GM08714 (cell line): Measurements from ENCODE around the gene GARS1.
"Not testable (repeated sequence)": the region's sequence is repeated elsewhere in the genome, so short reads cannot be mapped to it uniquely, and the experiment has no call there.

Experiments used
- H3K4me3 ChIP-seq: fragments of 200-500 bp; sonication (Bioruptor generic); 2 replicates; pipeline ENCODE4 v1.5.1; 2014; ENCODE audit warnings: mild to moderate bottlenecking, low read length, inconsistent platforms
- ZNF274 ChIP-seq: IDR thresholded peaks from 2 replicates; pipeline ENCODE4 v1.6.1; 2012; ENCODE audit warnings: mild to moderate bottlenecking, low read depth, low read length

The GARS1 gene

DNA sequence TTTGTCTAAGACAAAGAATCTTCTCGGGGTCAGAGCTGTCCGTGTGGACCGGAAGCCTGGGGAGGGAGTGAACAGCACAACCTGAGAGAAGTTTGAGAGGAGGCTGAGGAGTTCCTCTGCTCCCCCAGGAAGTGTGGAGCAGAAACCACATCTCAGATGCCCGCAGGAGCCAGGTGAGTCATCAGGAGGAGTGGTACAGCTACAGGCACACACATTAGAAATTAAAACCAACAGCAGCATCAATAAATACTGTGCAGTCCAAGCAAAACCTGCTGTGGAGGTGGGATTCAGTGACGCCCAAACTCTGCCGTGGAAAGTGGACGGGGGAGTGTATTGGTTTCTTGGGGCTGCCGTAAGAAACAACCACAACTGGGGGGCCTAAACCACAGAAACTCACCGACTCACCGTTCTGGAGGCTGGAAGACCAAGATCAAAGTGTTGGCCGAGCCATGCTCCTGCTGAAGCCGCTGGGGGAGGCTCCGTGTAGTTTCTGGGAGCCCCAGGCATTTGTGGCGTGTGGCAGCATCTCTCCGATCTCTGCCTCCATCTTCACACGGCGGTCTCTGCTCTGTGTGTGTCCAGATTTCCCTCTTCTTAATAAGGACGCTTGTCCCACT lies 31.2 kb upstream of the GARS1 start:
- TF ChIP-seq ZNF274: no peak
- H3K4me3 ChIP-seq: no peak overlapping the region

DNA sequence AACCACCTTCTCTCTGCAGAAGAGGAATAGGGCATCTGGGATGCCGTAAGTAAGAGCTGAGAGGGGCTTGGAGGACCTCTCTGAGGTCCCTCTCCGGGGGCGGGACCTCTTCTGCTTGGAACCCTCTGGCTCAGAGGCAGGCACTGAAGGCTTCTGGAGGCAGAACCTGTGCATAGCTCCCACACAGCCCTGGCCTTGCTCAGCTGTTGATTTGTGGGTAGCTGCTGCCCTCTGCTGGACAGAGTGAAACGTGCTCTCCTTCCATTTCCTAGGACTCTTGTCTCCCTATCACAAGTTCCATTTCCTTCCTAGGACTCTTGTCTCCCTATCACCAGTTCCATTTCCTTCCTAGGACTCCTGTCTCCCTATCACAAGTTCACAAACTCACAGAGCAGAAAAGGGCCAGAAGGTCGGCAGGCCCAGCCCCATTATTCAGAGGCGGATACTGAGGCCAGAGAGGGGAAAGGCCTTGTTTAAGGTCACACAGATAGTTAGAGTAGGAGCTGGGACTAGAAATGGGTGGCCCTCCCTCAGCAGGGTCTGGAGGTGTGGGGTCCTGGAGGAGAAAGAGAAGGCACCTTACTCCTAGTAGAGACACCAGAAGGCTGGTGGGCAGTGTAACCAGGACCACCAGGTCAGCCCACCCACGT lies 30.3 kb upstream of the GARS1 start:
- TF ChIP-seq ZNF274: no peak
- no peak overlapping the region for H3K4me3 ChIP-seq

DNA sequence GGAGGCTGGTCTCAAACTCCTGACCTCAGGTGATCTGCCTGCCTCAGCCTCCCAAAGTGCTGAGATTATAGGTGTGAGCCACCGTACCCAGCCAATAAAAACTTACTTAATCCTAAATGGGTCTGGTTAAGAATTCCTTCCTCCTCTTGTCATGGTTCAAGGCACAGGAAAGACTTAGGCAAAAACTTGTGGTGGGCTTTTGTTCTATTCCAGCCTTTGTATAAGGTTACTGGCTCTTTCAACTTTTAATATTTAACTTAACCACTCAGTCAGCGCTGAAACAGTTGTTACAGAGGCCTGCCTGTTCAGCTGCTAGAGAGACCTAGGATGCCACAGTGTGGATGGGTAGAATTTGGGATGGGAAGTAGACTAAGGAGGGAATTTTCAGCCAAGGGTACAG lies 28.1 kb upstream of the GARS1 start:
- no peak overlapping the region for H3K4me3 ChIP-seq
- TF ChIP-seq ZNF274: no peak

DNA sequence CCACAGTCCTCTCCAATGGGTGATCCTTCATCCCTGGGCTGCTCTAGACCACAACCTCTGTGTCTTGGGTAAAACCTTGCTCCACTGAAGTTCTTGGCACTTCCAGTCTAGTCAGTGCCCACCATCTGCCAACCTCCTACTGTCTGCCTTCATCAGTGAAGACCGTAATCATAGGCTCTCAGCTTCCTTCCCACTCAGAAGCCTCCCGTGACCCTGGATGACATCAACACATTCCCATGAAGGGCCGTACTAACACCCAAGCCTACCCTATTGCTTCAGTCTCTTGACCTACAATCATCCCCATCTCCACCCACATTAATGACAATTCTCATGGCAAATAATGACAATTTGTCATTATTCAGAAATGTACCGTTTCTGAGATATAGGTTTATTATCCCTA lies 27.6 kb upstream of the GARS1 start:
- TF ChIP-seq ZNF274: no peak
- H3K4me3 ChIP-seq: no peak overlapping the region

DNA sequence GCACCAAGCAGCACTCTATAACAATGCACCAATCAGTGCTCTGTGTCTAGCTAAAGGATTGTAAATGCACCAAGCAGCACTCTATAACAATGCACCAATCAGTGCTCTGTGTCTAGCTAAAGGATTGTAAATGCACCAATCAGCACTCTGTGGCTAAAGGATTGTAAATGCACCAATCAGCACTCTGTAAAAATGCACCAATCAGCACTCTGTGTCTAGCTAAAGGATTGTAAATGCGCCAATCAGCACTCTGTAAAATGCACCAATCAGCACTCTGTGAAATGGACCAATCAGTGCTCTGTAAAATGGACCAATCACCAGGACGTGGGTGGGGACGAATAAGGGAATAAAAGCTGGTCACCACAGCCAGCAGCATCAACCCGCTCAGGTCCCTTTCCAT lies 24.4 kb upstream of the GARS1 start:
- not testable (repeated sequence) for H3K4me3 ChIP-seq

DNA sequence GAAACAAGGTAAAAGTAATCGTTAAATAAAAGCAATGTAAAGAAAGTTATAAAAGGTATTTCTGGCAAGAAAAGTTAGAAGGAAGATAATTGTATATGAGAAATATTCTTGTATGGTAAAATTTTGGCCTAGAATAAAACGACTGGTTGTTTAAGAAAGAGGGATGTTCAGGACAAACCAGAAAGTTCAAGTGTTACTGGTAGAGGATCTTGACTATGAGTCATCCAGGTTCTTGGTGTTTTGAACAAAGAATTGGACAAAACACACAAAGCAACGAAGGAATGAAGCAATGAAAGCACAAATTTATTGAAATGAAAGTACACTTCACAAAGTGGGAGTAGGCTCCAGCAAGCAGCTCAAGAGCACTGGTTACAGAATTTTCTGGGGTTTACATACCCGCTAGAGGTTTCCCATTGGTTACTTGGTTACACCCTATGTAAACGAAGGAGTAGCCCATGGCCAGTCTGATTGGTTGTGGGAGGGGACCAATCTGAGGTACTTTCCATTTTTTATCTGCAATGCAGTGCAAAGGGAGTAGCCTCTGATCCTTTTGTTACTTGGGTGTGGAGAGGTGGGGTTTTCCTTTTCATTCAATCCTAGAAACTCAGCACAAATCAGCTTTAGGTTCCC lies 22.4 kb upstream of the GARS1 start:
- no peak for TF ChIP-seq ZNF274

DNA sequence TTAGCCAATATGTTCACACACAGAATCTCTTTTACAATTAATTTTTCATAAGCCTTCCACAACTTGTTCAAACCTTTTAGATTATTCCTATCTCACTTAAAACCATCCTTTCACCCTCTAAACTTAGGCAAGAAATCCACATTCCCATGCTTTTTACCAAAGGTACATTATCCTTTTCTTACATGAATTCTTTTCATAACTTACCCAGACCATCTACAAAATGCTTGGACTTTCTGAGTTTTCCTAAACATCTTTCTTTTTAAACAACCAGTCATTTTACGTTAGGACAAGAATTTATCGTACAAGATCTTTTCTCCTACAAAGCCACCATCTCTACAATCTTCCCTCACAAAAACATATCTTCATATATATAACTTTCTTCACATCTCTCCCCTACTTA lies 18.8 kb upstream of the GARS1 start:
- H3K4me3 ChIP-seq: no peak overlapping the region
- TF ChIP-seq ZNF274: no peak

More for the DNA sequence above, 22.4 kb upstream of the GARS1 start:
- no peak overlapping the region for H3K4me3 ChIP-seq

DNA sequence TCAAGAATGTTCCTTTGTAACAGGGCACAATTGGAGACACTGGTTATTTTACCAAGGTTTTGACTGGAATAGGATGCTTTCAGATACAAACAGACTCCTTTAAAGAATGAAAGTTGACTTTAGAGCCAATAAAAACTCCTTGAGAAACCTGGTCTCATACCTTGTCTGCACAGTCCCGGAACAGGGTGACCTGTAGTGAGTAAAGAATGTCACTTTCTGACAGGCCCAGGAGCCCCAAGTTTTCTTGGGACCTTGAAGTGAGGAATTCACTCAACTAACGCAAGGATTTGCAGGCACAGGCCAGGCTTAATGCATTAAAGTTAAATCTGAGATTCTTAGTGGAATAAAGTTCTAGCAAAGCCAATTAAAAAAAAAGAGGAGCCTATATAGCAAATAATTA lies 11.5 kb upstream of the GARS1 start:
- H3K4me3 ChIP-seq: no peak overlapping the region
- TF ChIP-seq ZNF274: no peak

DNA sequence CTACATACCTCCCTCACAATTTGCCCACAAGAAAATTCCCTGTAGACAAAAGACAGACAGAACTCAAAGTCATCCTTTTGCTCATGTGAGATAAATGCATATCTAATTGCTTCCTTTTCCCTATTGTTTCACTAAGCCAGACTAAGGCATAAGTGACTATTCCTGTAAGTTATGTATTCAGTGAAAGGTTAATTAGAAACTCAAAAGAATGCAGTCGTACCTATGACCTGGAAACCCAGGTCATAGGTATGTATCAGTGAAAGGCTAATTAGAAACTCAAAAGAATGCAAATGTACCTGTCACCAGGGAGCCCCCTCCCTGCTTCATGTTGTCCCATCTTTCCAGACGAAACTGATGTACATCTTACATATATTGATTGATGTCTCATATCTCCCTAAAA lies 10.3 kb upstream of the GARS1 start:
- H3K4me3 ChIP-seq: no peak overlapping the region

DNA sequence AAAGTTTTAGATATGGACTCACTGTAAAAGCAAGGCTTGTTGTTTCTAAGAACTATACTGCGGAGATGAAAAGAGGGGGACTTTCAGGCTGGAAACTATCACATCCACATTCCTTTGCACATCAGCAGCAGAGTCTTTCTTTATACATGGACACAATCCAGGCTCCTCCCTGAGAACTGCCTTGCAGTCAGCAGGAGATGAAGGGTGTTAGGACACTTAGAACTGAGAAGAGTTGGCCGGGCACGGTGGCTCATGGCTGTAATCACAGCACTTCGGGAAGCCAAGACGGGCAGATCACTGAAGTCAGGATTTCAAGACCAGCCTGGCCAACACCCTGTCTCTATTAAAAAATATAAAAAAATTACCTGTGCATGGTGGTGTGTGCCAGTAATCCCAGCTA lies 9.7 kb upstream of the GARS1 start:
- H3K4me3 ChIP-seq: no peak overlapping the region
- no peak for TF ChIP-seq ZNF274

More for the DNA sequence above, 10.3 kb upstream of the GARS1 start:
- TF ChIP-seq ZNF274: no peak

DNA sequence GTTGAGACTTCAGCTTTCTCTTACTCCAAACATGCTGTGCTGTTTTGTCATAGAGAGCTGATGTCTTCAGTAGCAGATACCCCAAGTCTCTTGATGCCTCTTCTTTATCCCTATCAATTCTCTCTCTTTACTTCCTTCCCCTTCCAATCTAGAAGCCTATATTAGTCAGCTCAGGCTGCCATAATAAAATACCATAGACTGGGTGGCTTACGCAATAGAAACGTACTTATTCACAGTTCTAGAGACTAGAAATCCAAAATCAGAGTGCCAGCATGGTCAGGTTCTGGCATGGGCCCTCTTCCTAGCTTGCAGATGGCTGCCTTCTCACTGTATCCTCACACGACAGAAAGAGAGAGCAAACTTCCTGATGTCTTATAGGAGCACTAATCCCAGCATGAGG lies 9.0 kb upstream of the GARS1 start:
- no peak for TF ChIP-seq ZNF274
- H3K4me3 ChIP-seq: no peak overlapping the region

DNA sequence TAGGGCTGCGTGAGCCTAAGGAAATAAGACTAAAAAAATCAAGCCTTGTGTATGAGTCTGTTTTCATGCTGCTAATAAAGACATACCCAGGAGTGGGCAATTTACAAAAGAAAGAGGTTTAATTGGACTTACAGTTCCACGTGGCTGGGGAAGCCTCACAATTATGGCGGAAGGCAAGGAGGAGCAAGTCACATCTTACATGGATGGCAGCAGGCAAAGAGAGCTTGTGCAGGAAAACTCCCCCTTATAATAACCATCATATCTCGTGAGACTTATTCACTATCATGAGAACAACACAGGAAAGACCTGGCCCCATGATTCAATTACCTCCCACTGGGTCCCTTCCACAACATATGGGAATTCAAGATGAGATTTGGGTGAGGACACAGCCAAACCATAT lies 7.1 kb upstream of the GARS1 start:
- not testable (repeated sequence) for H3K4me3 ChIP-seq

DNA sequence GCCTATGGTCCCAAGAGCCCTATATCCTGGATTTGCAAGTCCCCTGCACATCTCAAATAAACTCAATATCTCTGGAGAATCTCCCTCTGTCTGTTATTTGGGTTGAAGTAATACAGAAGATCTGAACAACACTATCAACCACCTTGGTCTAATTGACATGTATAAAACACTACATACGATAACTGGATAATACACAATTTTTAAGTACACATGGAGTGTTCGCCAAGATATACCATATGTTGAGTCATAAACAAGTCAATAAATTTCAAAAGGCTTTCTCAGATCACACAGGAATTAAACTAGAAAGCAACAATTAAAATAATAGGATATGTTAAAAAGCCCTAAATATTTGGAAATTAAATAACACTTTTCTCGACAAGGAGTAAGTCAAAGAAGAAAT lies 5.6 kb upstream of the GARS1 start:
- TF ChIP-seq ZNF274: no peak

DNA sequence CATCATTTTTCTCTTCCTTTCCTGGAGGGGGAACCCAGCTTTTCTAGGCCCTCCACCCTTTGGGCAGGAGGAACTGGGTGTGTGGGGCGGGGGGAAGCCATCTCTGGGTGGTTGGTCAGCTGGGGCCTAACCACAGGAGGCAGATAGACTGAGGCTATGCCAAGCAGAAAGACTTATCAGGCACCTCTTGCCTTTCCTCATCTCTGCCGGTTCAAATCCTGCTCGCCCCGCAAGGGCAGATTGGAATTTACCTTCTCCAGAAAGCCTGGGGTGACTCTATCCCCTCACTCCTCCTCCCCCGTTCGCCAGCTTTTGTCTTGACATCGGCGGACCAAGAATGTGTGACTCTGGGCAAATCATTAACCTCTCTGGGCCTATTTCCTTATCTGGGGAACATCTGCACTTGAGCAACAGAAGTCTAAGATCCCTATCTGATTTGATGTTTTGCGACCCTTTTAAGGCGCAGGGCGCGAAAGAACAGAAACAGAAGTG lies 584 bp upstream of the GARS1 start:
- no peak for TF ChIP-seq ZNF274
- H3K4me3 ChIP-seq: peak overlapping the region; percentile 85

More for the DNA sequence above, 5.6 kb upstream of the GARS1 start:
- H3K4me3 ChIP-seq: no peak overlapping the region

DNA sequence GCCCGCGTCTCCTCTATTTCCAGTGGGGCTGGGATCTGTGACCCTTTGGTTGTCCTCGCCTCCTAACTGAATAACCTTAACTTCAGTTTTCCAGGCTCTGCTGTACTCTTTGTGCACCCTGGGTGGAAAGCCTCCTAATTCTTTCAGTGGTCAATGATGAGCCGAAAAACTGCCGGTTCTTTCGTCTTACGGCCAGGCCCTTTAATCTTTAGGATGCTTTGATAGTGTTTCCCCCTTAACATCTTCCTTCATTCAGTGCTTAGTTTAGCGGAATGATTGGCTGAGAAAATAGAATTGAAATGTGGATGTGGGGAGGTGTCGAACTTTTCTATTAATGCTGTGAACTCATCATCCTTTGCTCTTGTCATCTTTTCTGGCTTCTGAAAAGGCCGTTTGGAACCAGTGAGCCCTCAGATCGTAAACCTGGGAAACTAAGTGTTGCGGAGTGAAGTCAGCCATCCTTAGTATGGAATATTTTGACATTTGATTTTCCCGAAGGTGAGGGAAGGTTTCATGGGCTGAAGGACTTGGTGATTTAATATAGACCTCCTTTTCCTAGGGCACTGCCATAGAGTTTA lies 847 bp downstream of the GARS1 start:
- peak overlapping the region; percentile 85 for H3K4me3 ChIP-seq
- no peak for TF ChIP-seq ZNF274
